ENCODE results near the gene FAM222A.

GRCh38 chr12:109798691-109799090, 85.1 kb downstream of the FAM222A start:
- TF ChIP-seq, protein P1, sequence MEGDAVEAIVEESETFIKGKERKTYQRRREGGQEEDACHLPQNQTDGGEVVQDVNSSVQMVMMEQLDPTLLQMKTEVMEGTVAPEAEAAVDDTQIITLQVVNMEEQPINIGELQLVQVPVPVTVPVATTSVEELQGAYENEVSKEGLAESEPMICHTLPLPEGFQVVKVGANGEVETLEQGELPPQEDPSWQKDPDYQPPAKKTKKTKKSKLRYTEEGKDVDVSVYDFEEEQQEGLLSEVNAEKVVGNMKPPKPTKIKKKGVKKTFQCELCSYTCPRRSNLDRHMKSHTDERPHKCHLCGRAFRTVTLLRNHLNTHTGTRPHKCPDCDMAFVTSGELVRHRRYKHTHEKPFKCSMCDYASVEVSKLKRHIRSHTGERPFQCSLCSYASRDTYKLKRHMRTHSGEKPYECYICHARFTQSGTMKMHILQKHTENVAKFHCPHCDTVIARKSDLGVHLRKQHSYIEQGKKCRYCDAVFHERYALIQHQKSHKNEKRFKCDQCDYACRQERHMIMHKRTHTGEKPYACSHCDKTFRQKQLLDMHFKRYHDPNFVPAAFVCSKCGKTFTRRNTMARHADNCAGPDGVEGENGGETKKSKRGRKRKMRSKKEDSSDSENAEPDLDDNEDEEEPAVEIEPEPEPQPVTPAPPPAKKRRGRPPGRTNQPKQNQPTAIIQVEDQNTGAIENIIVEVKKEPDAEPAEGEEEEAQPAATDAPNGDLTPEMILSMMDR (IDR thresholded peaks at IDR 0.05; ENCODE audit: low read depth, low read length, poor library complexity, severe bottlenecking): no peak
- no peak for TF ChIP-seq EZH2phosphoT487 (IDR thresholded peaks at IDR 0.05; ENCODE audit: borderline replicate concordance, low read length)
